ENCODE measurements around the gene PHIP. TPM values are rescaled to one million over a fixed set of nuclear protein-coding genes. Genes with fewer than 3 reads are reported as not detected.

The PHIP gene
- total and polyA plus RNA-seq, 2 experiments from 2014 or later = 48.0 to 65.4 TPM

GRCh38 chr6:79117752-79118151 is 39.7 kb upstream of the PHIP start:
- no peaks in the 10 kb centered on the region for H3K4me1 ChIP-seq (ENCODE audit: insufficient read depth)
- no peak overlapping the region for H3K27ac Mint-ChIP-seq
- no peaks in the 10 kb centered on the region for H3K36me3 Mint-ChIP-seq (ENCODE audit: low read depth)
- ATAC-seq (no peak), DNase-seq (ENCODE audit: low spot score) (no peak)
- peaks cover 10% of the 10 kb centered on the region; the same call in 2 of the 3 replicates for H3K4me1 Mint-ChIP-seq
- no peaks in the 10 kb centered on the region for H3K9me2 ChIP-seq (ENCODE audit: insufficient read depth)
- H3K27me3 Mint-ChIP-seq (ENCODE audit: insufficient read depth, low read depth, poor library complexity) = no peaks in the 10 kb centered on the region
- H4K20me1 ChIP-seq (replicated peaks; ENCODE audit: insufficient read depth) = no peaks in the 10 kb centered on the region
- no peaks in the 10 kb centered on the region for H3K36me3 ChIP-seq (ENCODE audit: insufficient read depth)
- H3K27me3 ChIP-seq (ENCODE audit: insufficient read depth) = no peaks in the 10 kb centered on the region
- H3K4me3 Mint-ChIP-seq = no peak overlapping the region
- TF ChIP-seq EZH2 (IDR thresholded peaks at IDR 0.05; ENCODE audit: low read depth, unreplicated experiment) (no peak), ETS1 (IDR thresholded peaks at IDR 0.05) (no peak), ZNF462 (CRISPR knock-in tag; IDR thresholded peaks at IDR 0.05) (no peak), STAT1 (IDR thresholded peaks at IDR 0.05; ENCODE audit: unreplicated experiment) (no peak), ZNF114 (CRISPR knock-in tag; IDR thresholded peaks at IDR 0.05) (no peak), CREB1 (CRISPR knock-in tag; IDR thresholded peaks at IDR 0.05; ENCODE audit: low read depth) (no peak)
- no peaks in the 10 kb centered on the region for H3F3A ChIP-seq (replicated peaks; ENCODE audit: low read depth)
- H3K79me2 ChIP-seq (replicated peaks; ENCODE audit: insufficient read depth) = no peaks in the 10 kb centered on the region
- 0 out of 2 replicates have a peak overlapping the region, but pooled peaks have one; percentile 61 for H2AFZ ChIP-seq
- no peak overlapping the region for H3K27ac ChIP-seq (ENCODE audit: low read depth)
- no peaks in the 10 kb centered on the region for H3K9me3 Mint-ChIP-seq
- H3K4me3 ChIP-seq = no peak overlapping the region
- H3K4me2 ChIP-seq = no peak overlapping the region
